ENCODE measurements around the gene CNGA3. TPM values are rescaled to one million over a fixed set of nuclear protein-coding genes. Genes with fewer than 3 reads are reported as not detected.

Gene CNGA3
- total and polyA plus RNA-seq, 2 experiments from 2014 or later: not detected

DNA sequence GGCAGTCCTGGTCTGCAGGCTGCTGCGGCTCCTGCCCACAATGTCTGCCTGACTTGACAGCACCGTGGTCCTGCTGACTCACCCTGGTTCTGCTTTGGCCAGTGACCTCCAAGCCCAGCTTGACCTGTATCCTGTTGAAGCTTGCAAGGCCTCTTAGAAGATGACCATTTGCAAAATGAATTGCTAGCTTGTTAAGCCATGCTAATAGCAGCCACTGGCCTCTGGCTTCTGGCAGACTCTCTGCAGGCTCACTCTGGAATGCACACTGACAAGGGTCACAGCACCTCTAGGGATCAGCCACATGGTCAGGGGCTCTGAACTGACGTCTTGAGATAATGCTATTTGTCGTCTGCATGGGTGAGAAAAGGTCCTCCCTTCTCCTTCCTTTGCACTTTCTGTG lies 25.9 kb downstream of the CNGA3 start:
- ATAC-seq: no peak
- peaks cover 7% of the 10 kb centered on the region for H3K27me3 Mint-ChIP-seq (ENCODE audit: insufficient read depth, low read depth, poor library complexity)
- H3K4me3 Mint-ChIP-seq: no peak overlapping the region
- H3K9me3 Mint-ChIP-seq: peaks cover 12% of the 10 kb centered on the region; the same call in 2 of the 3 replicates
- H3K4me1 Mint-ChIP-seq: peaks cover 5% of the 10 kb centered on the region; the same call in 2 of the 3 replicates
- no peak overlapping the region for H3K27ac Mint-ChIP-seq
- Histone ChIP-seq H2AFZ (no peak overlapping the region), H4K20me1 (replicated peaks; ENCODE audit: insufficient read depth) (no peaks in the 10 kb centered on the region), H3K4me3 (no peak overlapping the region), H3K27me3 (ENCODE audit: insufficient read depth) (no peaks in the 10 kb centered on the region), H3K4me2 (no peak overlapping the region), H3K36me3 (ENCODE audit: insufficient read depth) (no peaks in the 10 kb centered on the region), H3K79me2 (replicated peaks; ENCODE audit: insufficient read depth) (no peaks in the 10 kb centered on the region), H3F3A (replicated peaks; ENCODE audit: low read depth) (no peaks in the 10 kb centered on the region), H3K4me1 (ENCODE audit: insufficient read depth) (peaks cover 3% of the 10 kb centered on the region; the same call in 1 of the 2 replicates), H3K27ac (ENCODE audit: low read depth) (no peak overlapping the region), H3K9me2 (ENCODE audit: insufficient read depth) (no peaks in the 10 kb centered on the region)
- TF ChIP-seq CREB1 (CRISPR knock-in tag; IDR thresholded peaks at IDR 0.05; ENCODE audit: low read depth): no peak
- TF ChIP-seq STAT1 (IDR thresholded peaks at IDR 0.05; ENCODE audit: unreplicated experiment): no peak
- no peak for TF ChIP-seq POLR2AphosphoS5 (IDR thresholded peaks at IDR 0.05; ENCODE audit: low read depth)
- TF ChIP-seq, protein P1, sequence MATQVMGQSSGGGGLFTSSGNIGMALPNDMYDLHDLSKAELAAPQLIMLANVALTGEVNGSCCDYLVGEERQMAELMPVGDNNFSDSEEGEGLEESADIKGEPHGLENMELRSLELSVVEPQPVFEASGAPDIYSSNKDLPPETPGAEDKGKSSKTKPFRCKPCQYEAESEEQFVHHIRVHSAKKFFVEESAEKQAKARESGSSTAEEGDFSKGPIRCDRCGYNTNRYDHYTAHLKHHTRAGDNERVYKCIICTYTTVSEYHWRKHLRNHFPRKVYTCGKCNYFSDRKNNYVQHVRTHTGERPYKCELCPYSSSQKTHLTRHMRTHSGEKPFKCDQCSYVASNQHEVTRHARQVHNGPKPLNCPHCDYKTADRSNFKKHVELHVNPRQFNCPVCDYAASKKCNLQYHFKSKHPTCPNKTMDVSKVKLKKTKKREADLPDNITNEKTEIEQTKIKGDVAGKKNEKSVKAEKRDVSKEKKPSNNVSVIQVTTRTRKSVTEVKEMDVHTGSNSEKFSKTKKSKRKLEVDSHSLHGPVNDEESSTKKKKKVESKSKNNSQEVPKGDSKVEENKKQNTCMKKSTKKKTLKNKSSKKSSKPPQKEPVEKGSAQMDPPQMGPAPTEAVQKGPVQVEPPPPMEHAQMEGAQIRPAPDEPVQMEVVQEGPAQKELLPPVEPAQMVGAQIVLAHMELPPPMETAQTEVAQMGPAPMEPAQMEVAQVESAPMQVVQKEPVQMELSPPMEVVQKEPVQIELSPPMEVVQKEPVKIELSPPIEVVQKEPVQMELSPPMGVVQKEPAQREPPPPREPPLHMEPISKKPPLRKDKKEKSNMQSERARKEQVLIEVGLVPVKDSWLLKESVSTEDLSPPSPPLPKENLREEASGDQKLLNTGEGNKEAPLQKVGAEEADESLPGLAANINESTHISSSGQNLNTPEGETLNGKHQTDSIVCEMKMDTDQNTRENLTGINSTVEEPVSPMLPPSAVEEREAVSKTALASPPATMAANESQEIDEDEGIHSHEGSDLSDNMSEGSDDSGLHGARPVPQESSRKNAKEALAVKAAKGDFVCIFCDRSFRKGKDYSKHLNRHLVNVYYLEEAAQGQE (IDR thresholded peaks at IDR 0.05; ENCODE audit: unreplicated experiment): no peak
- TF ChIP-seq, protein P2, sequence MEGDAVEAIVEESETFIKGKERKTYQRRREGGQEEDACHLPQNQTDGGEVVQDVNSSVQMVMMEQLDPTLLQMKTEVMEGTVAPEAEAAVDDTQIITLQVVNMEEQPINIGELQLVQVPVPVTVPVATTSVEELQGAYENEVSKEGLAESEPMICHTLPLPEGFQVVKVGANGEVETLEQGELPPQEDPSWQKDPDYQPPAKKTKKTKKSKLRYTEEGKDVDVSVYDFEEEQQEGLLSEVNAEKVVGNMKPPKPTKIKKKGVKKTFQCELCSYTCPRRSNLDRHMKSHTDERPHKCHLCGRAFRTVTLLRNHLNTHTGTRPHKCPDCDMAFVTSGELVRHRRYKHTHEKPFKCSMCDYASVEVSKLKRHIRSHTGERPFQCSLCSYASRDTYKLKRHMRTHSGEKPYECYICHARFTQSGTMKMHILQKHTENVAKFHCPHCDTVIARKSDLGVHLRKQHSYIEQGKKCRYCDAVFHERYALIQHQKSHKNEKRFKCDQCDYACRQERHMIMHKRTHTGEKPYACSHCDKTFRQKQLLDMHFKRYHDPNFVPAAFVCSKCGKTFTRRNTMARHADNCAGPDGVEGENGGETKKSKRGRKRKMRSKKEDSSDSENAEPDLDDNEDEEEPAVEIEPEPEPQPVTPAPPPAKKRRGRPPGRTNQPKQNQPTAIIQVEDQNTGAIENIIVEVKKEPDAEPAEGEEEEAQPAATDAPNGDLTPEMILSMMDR (conservative IDR thresholded peaks at IDR 0.05; ENCODE audit: low read depth in 2 of 2): no peak
- TF ChIP-seq NANOG (IDR thresholded peaks at IDR 0.05; ENCODE audit: borderline replicate concordance): no peak
- no peak for TF ChIP-seq EZH2 (IDR thresholded peaks at IDR 0.05; ENCODE audit: low read depth, unreplicated experiment)
- TF ChIP-seq ZNF114 (CRISPR knock-in tag; IDR thresholded peaks at IDR 0.05): no peak
- TF ChIP-seq, protein P3, sequence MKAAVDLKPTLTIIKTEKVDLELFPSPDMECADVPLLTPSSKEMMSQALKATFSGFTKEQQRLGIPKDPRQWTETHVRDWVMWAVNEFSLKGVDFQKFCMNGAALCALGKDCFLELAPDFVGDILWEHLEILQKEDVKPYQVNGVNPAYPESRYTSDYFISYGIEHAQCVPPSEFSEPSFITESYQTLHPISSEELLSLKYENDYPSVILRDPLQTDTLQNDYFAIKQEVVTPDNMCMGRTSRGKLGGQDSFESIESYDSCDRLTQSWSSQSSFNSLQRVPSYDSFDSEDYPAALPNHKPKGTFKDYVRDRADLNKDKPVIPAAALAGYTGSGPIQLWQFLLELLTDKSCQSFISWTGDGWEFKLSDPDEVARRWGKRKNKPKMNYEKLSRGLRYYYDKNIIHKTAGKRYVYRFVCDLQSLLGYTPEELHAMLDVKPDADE (IDR thresholded peaks at IDR 0.05): no peak
- TF ChIP-seq, protein P4, sequence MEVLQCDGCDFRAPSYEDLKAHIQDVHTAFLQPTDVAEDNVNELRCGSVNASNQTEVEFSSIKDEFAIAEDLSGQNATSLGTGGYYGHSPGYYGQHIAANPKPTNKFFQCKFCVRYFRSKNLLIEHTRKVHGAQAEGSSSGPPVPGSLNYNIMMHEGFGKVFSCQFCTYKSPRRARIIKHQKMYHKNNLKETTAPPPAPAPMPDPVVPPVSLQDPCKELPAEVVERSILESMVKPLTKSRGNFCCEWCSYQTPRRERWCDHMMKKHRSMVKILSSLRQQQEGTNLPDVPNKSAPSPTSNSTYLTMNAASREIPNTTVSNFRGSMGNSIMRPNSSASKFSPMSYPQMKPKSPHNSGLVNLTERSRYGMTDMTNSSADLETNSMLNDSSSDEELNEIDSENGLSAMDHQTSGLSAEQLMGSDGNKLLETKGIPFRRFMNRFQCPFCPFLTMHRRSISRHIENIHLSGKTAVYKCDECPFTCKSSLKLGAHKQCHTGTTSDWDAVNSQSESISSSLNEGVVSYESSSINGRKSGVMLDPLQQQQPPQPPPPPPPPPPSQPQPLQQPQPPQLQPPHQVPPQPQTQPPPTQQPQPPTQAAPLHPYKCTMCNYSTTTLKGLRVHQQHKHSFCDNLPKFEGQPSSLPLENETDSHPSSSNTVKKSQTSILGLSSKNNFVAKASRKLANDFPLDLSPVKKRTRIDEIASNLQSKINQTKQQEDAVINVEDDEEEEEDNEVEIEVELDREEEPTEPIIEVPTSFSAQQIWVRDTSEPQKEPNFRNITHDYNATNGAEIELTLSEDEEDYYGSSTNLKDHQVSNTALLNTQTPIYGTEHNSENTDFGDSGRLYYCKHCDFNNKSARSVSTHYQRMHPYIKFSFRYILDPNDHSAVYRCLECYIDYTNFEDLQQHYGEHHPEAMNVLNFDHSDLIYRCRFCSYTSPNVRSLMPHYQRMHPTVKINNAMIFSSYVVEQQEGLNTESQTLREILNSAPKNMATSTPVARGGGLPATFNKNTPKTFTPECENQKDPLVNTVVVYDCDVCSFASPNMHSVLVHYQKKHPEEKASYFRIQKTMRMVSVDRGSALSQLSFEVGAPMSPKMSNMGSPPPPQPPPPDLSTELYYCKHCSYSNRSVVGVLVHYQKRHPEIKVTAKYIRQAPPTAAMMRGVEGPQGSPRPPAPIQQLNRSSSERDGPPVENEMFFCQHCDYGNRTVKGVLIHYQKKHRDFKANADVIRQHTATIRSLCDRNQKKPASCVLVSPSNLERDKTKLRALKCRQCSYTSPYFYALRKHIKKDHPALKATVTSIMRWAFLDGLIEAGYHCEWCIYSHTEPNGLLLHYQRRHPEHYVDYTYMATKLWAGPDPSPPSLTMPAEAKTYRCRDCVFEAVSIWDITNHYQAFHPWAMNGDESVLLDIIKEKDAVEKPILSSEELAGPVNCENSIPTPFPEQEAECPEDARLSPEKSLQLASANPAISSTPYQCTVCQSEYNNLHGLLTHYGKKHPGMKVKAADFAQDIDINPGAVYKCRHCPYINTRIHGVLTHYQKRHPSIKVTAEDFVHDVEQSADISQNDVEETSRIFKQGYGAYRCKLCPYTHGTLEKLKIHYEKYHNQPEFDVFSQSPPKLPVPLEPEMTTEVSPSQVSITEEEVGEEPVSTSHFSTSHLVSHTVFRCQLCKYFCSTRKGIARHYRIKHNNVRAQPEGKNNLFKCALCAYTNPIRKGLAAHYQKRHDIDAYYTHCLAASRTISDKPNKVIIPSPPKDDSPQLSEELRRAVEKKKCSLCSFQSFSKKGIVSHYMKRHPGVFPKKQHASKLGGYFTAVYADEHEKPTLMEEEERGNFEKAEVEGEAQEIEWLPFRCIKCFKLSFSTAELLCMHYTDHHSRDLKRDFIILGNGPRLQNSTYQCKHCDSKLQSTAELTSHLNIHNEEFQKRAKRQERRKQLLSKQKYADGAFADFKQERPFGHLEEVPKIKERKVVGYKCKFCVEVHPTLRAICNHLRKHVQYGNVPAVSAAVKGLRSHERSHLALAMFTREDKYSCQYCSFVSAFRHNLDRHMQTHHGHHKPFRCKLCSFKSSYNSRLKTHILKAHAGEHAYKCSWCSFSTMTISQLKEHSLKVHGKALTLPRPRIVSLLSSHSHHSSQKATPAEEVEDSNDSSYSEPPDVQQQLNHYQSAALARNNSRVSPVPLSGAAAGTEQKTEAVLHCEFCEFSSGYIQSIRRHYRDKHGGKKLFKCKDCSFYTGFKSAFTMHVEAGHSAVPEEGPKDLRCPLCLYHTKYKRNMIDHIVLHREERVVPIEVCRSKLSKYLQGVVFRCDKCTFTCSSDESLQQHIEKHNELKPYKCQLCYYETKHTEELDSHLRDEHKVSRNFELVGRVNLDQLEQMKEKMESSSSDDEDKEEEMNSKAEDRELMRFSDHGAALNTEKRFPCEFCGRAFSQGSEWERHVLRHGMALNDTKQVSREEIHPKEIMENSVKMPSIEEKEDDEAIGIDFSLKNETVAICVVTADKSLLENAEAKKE (CRISPR knock-in tag; IDR thresholded peaks at IDR 0.05): no peak
- no peak for TF ChIP-seq ZNF331 (CRISPR knock-in tag; IDR thresholded peaks at IDR 0.05; ENCODE audit: low read depth)
- no peak for TF ChIP-seq JUNB (IDR thresholded peaks at IDR 0.05; ENCODE audit: unreplicated experiment)
- no peak for TF ChIP-seq EZH2phosphoT487 (IDR thresholded peaks at IDR 0.05; ENCODE audit: unreplicated experiment)
- no peaks in the 10 kb centered on the region for H3K36me3 Mint-ChIP-seq (ENCODE audit: low read depth)
- DNase-seq (ENCODE audit: low spot score): no peak

All from GM23338 (cell line).